SK-N-SH (cell line): ENCODE data around the gene CD3D.
"Not testable (repeated sequence)": the region's sequence is repeated elsewhere in the genome, so short reads cannot be mapped to it uniquely, and the experiment has no call there.

Experiments used
- CHD2 ChIP-seq: fragments of 150-350 bp; IDR thresholded peaks from 2 replicates; pipeline ENCODE4 v1.6.1; 2018; ENCODE audit warnings: low read length; ENCODE audit not compliant: partially characterized antibody
- CTCF ChIP-seq: fragments of 200-600 bp; sonication (generic); IDR thresholded peaks from 2 replicates; pipeline ENCODE4 v1.6.1; 2017; ENCODE audit warnings: antibody characterized with exemption, mild to moderate bottlenecking, moderate library complexity
- ELF1 ChIP-seq: IDR thresholded peaks from 2 replicates; pipeline ENCODE4 v1.4.0; 2012
- FOXJ3 ChIP-seq: sonication (generic); formaldehyde crosslinking; IDR thresholded peaks from 2 replicates; pipeline ENCODE4 v1.5.1; 2020; ENCODE audit warnings: mild to moderate bottlenecking, missing genetic modification reagents
- GATA2 ChIP-seq: sonication (generic); formaldehyde crosslinking; IDR thresholded peaks from 2 replicates; pipeline ENCODE4 v1.5.0; 2020; ENCODE audit warnings: mild to moderate bottlenecking, missing genetic modification reagents
- POLR2AphosphoS5 ChIP-seq: IDR thresholded peaks from 2 replicates; pipeline ENCODE4 v1.6.1; 2012; ENCODE audit warnings: low read depth, low read length
- RAD21 ChIP-seq: IDR thresholded peaks from 2 replicates; pipeline ENCODE4 v1.6.1; 2012; ENCODE audit warnings: mild to moderate bottlenecking, low read length
- SMC3 ChIP-seq: IDR thresholded peaks from 2 replicates; pipeline ENCODE4 v1.6.1; 2012; ENCODE audit warnings: low read depth, low read length, improper control_type of control experiment
- USF2 ChIP-seq: fragments of 150-350 bp; IDR thresholded peaks from 2 replicates; pipeline ENCODE4 v1.6.1; 2017; ENCODE audit warnings: antibody characterized with exemption, low read length, low read depth, borderline replicate concordance
- YY1 ChIP-seq: IDR thresholded peaks from 2 replicates; pipeline ENCODE4 v1.4.0; 2012; ENCODE audit warnings: low read depth, mild to moderate bottlenecking
- TF ChIP-seq, protein P1 (sequence below): IDR thresholded peaks from 2 replicates; pipeline ENCODE4 v1.4.0; 2012; ENCODE audit warnings: low read depth, borderline replicate concordance
- TF ChIP-seq, protein P2 (sequence below): IDR thresholded peaks from 2 replicates; pipeline ENCODE4; 2012

- TF ChIP-seq YY1, CTCF, POLR2AphosphoS5, FOXJ3, ELF1, USF2, CHD2, RAD21, GATA2, SMC3: not testable (repeated sequence)
- TF ChIP-seq, protein P1, sequence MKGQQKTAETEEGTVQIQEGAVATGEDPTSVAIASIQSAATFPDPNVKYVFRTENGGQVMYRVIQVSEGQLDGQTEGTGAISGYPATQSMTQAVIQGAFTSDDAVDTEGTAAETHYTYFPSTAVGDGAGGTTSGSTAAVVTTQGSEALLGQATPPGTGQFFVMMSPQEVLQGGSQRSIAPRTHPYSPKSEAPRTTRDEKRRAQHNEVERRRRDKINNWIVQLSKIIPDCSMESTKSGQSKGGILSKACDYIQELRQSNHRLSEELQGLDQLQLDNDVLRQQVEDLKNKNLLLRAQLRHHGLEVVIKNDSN = not testable (repeated sequence)
- TF ChIP-seq, protein P2, sequence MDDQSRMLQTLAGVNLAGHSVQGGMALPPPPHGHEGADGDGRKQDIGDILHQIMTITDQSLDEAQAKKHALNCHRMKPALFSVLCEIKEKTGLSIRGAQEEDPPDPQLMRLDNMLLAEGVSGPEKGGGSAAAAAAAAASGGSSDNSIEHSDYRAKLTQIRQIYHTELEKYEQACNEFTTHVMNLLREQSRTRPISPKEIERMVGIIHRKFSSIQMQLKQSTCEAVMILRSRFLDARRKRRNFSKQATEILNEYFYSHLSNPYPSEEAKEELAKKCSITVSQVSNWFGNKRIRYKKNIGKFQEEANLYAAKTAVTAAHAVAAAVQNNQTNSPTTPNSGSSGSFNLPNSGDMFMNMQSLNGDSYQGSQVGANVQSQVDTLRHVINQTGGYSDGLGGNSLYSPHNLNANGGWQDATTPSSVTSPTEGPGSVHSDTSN = not testable (repeated sequence)
These were observed 33.4 kb downstream of the CD3D start for GRCh38 chr11:118308995-118309528.
